Type B pancreatic cell (in vitro differentiated cells): ENCODE data around the gene DNAH11. TPM values are rescaled to one million over a fixed set of nuclear protein-coding genes. Genes with fewer than 3 reads are reported as not detected.

Experiments
- DNase-seq: peaks from one replicate; pipeline ENCODE4 v3.0.0; 2021; ENCODE audit warnings: mixed read lengths; ENCODE audit not compliant: unreplicated experiment; ENCODE audit errors: extremely low spot score
- H3K27ac Mint-ChIP-seq: 2 replicates; pipeline ENCODE4 v1.8.0; 2021; ENCODE audit warnings: mild to moderate bottlenecking, mixed read lengths
- H3K27me3 Mint-ChIP-seq: 2 replicates; pipeline ENCODE4 v1.8.0; 2021; ENCODE audit warnings: mixed read lengths
- H3K36me3 Mint-ChIP-seq: 2 replicates; pipeline ENCODE4 v1.8.0; 2021; ENCODE audit warnings: mixed read lengths
- H3K4me1 Mint-ChIP-seq: one replicate; pipeline ENCODE4 v1.8.0; 2021; ENCODE audit warnings: mixed read lengths; ENCODE audit not compliant: unreplicated experiment
- H3K4me3 Mint-ChIP-seq: 2 replicates; pipeline ENCODE4 v1.8.0; 2021; ENCODE audit warnings: mild to moderate bottlenecking, mixed read lengths
- H3K9me3 Mint-ChIP-seq: 2 replicates; pipeline ENCODE4 v1.8.0; 2021; ENCODE audit warnings: mixed read lengths
- total RNA-seq: library from RNA; stranded (reverse); gene quantifications from 2 replicates; pipeline ENCODE4 v1.2.1, GENCODE V29; 2021; ENCODE audit warnings: low replicate concordance
- TF ChIP-seq, protein P1 (sequence below): fragments of 200-600 bp; sonication (generic); conservative IDR thresholded peaks from 2 replicates; pipeline ENCODE4 v1.5.0; 2021; ENCODE audit warnings: antibody characterized with exemption, mild to moderate bottlenecking

The DNAH11 gene
- total RNA-seq, 1 donor from 2014 or later = 3.2 TPM

DNA sequence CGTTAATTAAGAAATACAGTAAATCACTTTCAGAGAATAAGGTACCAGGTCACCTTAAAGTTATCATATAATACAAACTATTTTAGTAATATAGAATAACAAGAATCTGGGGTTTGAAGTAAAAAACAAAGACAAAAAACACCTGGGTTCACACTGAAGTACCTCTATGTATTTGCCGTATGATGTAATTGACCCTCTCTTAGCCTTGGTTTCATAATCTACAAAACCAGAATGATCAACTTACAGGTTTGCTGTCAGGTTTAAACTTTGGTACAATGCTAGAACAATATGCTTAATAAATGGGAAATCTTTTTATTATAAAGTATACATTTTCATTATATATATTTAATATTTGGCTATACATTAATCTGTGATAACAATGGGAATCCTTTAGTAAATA lies 344.5 kb downstream of the DNAH11 start:
- DNase-seq = no peak
- no peaks in the 10 kb centered on the region for H3K36me3 Mint-ChIP-seq
- H3K4me3 Mint-ChIP-seq = no peak overlapping the region
- TF ChIP-seq, protein P1, sequence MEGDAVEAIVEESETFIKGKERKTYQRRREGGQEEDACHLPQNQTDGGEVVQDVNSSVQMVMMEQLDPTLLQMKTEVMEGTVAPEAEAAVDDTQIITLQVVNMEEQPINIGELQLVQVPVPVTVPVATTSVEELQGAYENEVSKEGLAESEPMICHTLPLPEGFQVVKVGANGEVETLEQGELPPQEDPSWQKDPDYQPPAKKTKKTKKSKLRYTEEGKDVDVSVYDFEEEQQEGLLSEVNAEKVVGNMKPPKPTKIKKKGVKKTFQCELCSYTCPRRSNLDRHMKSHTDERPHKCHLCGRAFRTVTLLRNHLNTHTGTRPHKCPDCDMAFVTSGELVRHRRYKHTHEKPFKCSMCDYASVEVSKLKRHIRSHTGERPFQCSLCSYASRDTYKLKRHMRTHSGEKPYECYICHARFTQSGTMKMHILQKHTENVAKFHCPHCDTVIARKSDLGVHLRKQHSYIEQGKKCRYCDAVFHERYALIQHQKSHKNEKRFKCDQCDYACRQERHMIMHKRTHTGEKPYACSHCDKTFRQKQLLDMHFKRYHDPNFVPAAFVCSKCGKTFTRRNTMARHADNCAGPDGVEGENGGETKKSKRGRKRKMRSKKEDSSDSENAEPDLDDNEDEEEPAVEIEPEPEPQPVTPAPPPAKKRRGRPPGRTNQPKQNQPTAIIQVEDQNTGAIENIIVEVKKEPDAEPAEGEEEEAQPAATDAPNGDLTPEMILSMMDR = no peak
- H3K27me3 Mint-ChIP-seq = no peaks in the 10 kb centered on the region
- no peaks in the 10 kb centered on the region for H3K9me3 Mint-ChIP-seq
- peaks cover 12% of the 10 kb centered on the region for H3K4me1 Mint-ChIP-seq
- H3K27ac Mint-ChIP-seq = no peak overlapping the region

DNA sequence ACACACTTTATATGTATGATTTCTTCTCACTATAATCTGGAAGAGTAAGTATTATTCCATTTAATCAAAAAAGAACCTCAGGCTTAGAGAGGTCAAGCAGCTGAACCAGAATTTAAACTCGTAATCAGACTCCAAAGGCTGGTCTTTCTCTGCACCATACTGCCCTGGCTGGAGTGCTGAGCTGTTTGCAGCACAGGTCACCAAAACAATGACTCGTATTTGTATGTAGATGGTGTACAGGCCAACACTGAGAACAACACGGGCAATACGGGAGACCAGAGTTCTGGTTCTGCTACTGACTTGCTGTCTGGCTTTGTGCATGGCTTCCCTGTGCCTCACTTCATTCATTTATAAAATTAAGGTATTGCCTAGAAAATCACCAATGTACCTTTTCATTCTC lies 344.9 kb downstream of the DNAH11 start:
- no peaks in the 10 kb centered on the region for H3K9me3 Mint-ChIP-seq
- TF ChIP-seq, protein P1 = no peak
- H3K4me3 Mint-ChIP-seq = no peak overlapping the region
- H3K27ac Mint-ChIP-seq = no peak overlapping the region
- peaks cover 12% of the 10 kb centered on the region for H3K4me1 Mint-ChIP-seq
- H3K36me3 Mint-ChIP-seq = no peaks in the 10 kb centered on the region
- DNase-seq = no peak
- no peaks in the 10 kb centered on the region for H3K27me3 Mint-ChIP-seq

DNA sequence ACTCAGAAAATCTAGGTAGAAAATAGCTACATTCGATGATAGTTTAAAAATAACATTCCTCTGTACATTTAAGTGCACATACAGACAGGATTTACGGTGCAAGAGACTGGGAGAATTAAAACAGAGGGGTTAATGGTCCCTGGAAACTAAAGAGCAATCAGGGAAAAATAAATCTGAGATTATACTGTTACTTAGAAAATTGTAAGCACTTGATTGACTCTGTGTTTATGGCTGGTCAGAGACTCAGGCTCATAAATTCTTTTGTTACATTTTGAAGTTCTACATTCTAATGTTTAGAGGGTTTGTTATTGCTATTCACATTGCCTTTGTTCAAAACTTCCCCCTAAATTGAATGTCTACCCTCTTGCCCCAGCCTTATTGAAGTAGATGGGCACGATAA lies 348.5 kb downstream of the DNAH11 start:
- Mint-ChIP-seq H3K9me3 (no peaks in the 10 kb centered on the region), H3K27ac (no peak overlapping the region), H3K36me3 (no peaks in the 10 kb centered on the region), H3K4me1 (peaks cover 11% of the 10 kb centered on the region), H3K27me3 (no peaks in the 10 kb centered on the region), H3K4me3 (no peak overlapping the region)
- TF ChIP-seq, protein P1 = no peak
- no peak for DNase-seq

DNA sequence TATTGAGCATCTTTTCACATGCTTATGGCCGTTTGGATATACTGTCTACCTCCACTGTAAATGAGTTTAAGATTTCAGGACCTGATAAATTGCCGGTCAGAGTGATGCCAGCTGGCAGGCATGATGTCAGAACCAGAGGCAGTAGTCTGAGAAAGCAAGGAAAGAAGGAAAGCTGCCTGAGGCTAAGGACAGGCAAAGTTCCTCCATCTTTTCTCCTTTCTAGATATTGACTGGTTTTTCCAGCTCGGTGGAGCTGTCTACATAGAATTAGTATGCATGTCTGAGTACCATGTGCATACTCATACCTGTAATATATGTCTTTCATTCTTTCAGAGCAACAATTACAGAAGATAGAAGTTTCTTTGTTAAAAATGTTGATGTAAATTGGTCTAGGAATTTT lies 350.6 kb downstream of the DNAH11 start:
- Mint-ChIP-seq H3K27ac (no peak overlapping the region), H3K4me3 (no peak overlapping the region), H3K9me3 (no peaks in the 10 kb centered on the region), H3K27me3 (no peaks in the 10 kb centered on the region), H3K4me1 (no peaks in the 10 kb centered on the region), H3K36me3 (no peaks in the 10 kb centered on the region)
- DNase-seq = no peak
- TF ChIP-seq, protein P1 = no peak

DNA sequence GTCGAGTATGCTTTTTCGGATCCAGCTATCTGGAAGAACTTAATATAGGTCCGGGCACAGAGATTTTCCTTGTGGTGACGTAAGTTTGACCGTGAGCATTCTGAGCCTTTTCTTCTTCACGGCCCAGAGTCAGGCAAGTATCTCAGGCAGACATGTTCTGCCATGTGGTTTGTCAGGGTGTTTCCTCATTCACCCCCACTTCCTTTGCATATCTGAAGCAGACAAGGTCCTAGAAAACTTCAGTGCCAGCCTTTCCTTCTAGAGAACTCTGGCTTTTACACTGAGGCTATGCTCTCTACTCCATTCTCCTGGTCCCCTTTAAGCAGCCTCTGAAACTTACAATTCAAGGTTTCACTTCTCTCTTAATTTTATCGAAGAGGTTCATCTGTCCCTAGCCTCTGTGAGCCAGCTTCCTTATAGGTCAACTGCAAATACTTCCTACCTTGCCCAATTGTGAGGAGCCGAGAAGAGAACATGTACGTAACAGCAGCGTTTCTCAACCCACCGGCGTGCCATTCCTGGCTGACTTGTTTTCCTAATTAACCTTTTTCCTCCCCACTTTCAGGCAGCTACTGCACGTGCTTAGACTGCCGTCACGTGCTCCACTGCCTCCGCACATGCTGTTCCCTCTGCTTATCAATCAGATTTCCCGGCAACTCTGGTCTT lies 355.6 kb downstream of the DNAH11 start:
- Mint-ChIP-seq H3K4me3 (no peak overlapping the region), H3K9me3 (no peaks in the 10 kb centered on the region), H3K36me3 (peaks cover 28% of the 10 kb centered on the region), H3K4me1 (no peaks in the 10 kb centered on the region), H3K27me3 (no peaks in the 10 kb centered on the region), H3K27ac (no peak overlapping the region)
- DNase-seq = no peak
- TF ChIP-seq, protein P1 = no peak
